K562 (cell line): Measurements from ENCODE around the gene UPK2. TPM values are rescaled to one million over a fixed set of nuclear protein-coding genes. Genes with fewer than 3 reads are reported as not detected.

Source experiments
- ATAC-seq: fragments of 200-7000 bp; cut with Tn5 transposase; 3 replicates; pipeline ENCODE4 v1.9.1; 2020; ENCODE audit warnings: moderate library complexity
- BruUV-seq: library from RNA; stranded (reverse); fragments of 400-500 nt; replicated peaks from 2 replicates; lab custom pipeline; 2021; lab: Mats Ljungman, UMichigan
- CTCF ChIA-PET: fragments of 300-600 bp; formaldehyde crosslinking; extraction: SDS; loops from one replicate; lab custom pipeline; 2021; ENCODE audit warnings: low intra/inter-chr PET ratio; lab: Yijun Ruan, JAX
- POLR2A ChIA-PET: fragments of 300-600, 350-650 bp; sonication (Branson Sonifier 250); formaldehyde crosslinking; extraction: SDS; loops from one replicate; lab custom pipeline; 2021; ENCODE audit warnings: antibody characterized with exemption, inconsistent platforms; lab: Yijun Ruan, JAX
- DNase-seq, 4 experiments: peaks; one replicate each; pipeline versions ENCODE4 v3.0.0 to v3.0.0-alpha.2; 2011 to 2018; ENCODE audit warnings: low spot score in 3 of 4, mixed read lengths in 3 of 4; ENCODE audit errors: extremely low read depth in 1 of 4
- FAIRE-seq: peaks from 2 replicates; lab custom pipeline; 2011; peaks lifted over from hg19 to GRCh38; lab: Jason Lieb, UNC
- H2AFZ ChIP-seq: 2 replicates; pipeline ENCODE4 v1.6.0; 2011; ENCODE audit warnings: low read depth, low read length, control low read depth, inconsistent platforms
- H3K27ac ChIP-seq: fragments of 200-600 bp; 3 replicates; pipeline ENCODE4 v1.8.0; 2011; ENCODE audit warnings: low read depth, mild to moderate bottlenecking, control low read depth, inconsistent platforms, low read length, moderate library complexity, mixed read lengths; ENCODE audit errors: extremely low read depth
- H3K27me3 ChIP-seq, 2 experiments: fragments of 300-600 bp in 1 of 2; 2 replicates in 1 of 2; 3 replicates in 1 of 2; pipeline versions ENCODE4 v1.6.0 to v1.8.0; 2011; ENCODE audit warnings: inconsistent platforms in 2 of 2, low read length in 2 of 2, mild to moderate bottlenecking in 1 of 2, mixed read lengths in 1 of 2, moderate library complexity in 1 of 2; ENCODE audit not compliant: control insufficient read depth in 2 of 2, insufficient read depth in 2 of 2
- H3K36me3 ChIP-seq: fragments of 300-600 bp; 3 replicates; pipeline ENCODE4 v1.8.0; 2011; ENCODE audit warnings: mild to moderate bottlenecking, low read length, inconsistent platforms; ENCODE audit not compliant: control insufficient read depth, insufficient read depth
- H3K4me1 ChIP-seq, 2 experiments: fragments of 200-600 bp in 1 of 2; replicated peaks in 1 of 2; 2 replicates in 1 of 2; 3 replicates in 1 of 2; pipeline versions ENCODE4 v1.5.1 to v1.8.0; 2011; ENCODE audit warnings: inconsistent platforms in 2 of 2, low read length in 2 of 2, mild to moderate bottlenecking in 1 of 2, mixed read lengths in 1 of 2, moderate library complexity in 1 of 2; ENCODE audit not compliant: control insufficient read depth in 2 of 2, insufficient read depth in 2 of 2
- H3K4me2 ChIP-seq: 2 replicates; pipeline ENCODE4 v1.6.1; 2011; ENCODE audit warnings: low read length, control low read depth, inconsistent platforms, mixed read lengths; ENCODE audit not compliant: insufficient read depth
- H3K4me3 ChIP-seq: fragments of 200-600 bp; sonication (generic), shearing (Covaris generic); 2 replicates; pipeline ENCODE4 v1.5.1; 2016; ENCODE audit warnings: control low read depth, inconsistent platforms
- H3K79me2 ChIP-seq: fragments of 200-600 bp; 3 replicates; pipeline ENCODE4 v1.8.0; 2011; ENCODE audit warnings: low read length, inconsistent platforms; ENCODE audit not compliant: control insufficient read depth, insufficient read depth
- H3K9ac ChIP-seq, 2 experiments: 2 replicates each; pipeline versions ENCODE4 v1.6.0 to v1.6.1; 2011; ENCODE audit warnings: low read depth in 2 of 2, low read length in 2 of 2, control low read depth in 1 of 2, inconsistent platforms in 1 of 2, mild to moderate bottlenecking in 1 of 2, mixed read lengths in 1 of 2; ENCODE audit not compliant: insufficient read depth in 1 of 2
- H3K9me1 ChIP-seq: one replicate; pipeline ENCODE4 v1.6.0; 2011; ENCODE audit warnings: inconsistent platforms, mild to moderate bottlenecking, low read length, moderate library complexity; ENCODE audit not compliant: control insufficient read depth, insufficient read depth
- H3K9me3 ChIP-seq: replicated peaks from 2 replicates; pipeline ENCODE4 v1.5.1; 2011; ENCODE audit warnings: low read depth, low read length, inconsistent platforms; ENCODE audit not compliant: control insufficient read depth, insufficient read depth
- H4K20me1 ChIP-seq: replicated peaks from 2 replicates; pipeline ENCODE4 v1.6.1; 2011; ENCODE audit warnings: low read length, inconsistent platforms, mixed read lengths; ENCODE audit not compliant: control insufficient read depth, insufficient read depth
- ATF7 ChIP-seq: fragments of 450-650 bp; IDR thresholded peaks from 2 replicates; pipeline ENCODE4 v1.7.1; 2014; ENCODE audit warnings: mild to moderate bottlenecking, moderate library complexity
- HNRNPLL ChIP-seq: fragments of 200-400 bp; formaldehyde crosslinking; IDR thresholded peaks from 2 replicates; pipeline ENCODE4 v1.6.1; 2017; ENCODE audit warnings: low read length, low read depth, mild to moderate bottlenecking; ENCODE audit not compliant: poor library complexity, severe bottlenecking
- NFYB ChIP-seq: IDR thresholded peaks from 2 replicates; pipeline ENCODE4 v1.6.1; 2011; ENCODE audit warnings: mild to moderate bottlenecking, moderate library complexity; ENCODE audit not compliant: insufficient read length; ENCODE audit errors: extremely low read depth
- SP1 ChIP-seq: sonication (generic); formaldehyde crosslinking; IDR thresholded peaks from 2 replicates; pipeline ENCODE4 v1.8.1; 2022; ENCODE audit warnings: mild to moderate bottlenecking, missing genetic modification reagents
- ZNF23 ChIP-seq: fragments of 250-450 bp; sonication (Bioruptor Pico); IDR thresholded peaks from 2 replicates; pipeline ENCODE4 v1.4.0; 2020; ENCODE audit warnings: mild to moderate bottlenecking
- WGBS: fragments of 100-300 bp; shearing (Covaris generic); methylation state at CpG from one replicate; pipeline ENCODE4 v1.1.6; 2016; ENCODE audit warnings: low coverage, mixed read lengths; ENCODE audit not compliant: insufficient coverage; ENCODE audit errors: missing lambda C conversion rate; 5-methylcytosine and 5-hydroxymethylcytosine counted together
- in situ Hi-C: fragments of 300-500 bp; cut with MboI; formaldehyde crosslinking; loops from 4 replicates; pipeline ENCODE4 v1.15.0; 2018; ENCODE audit warnings: inconsistent platforms, mixed read lengths
- intact Hi-C: fragments of 100-400 bp; cut with micrococcal nuclease; formaldehyde crosslinking; loops from 2 replicates; pipeline ENCODE4 v1.14.2; 2022
- polyA plus RNA-seq, 8 experiments: library from polyadenylated mRNA; depleted of rRNA in 4 of 8; stranded (reverse) in 5 of 8; unstranded in 3 of 8; fragments of >200 nt; fragmentation: Nextera tagmentation in 2 of 8; fragmentation: Illumina TruSeq in 1 of 8; extraction: Ambion mirVana in 2 of 8; extraction: Trizol in 1 of 8; gene quantifications; 2 replicates each; pipeline versions ENCODE4 v1.2.1 to v1.2.3, GENCODE V29; 2011 to 2014; ENCODE audit warnings: inconsistent platforms in 1 of 8, missing spikeins in 1 of 8
- total RNA-seq, 7 experiments: library from RNA; depleted of rRNA in 6 of 7; stranded (reverse); fragments of >200 nt in 6 of 7; fragmentation: Illumina TruSeq in 2 of 7; extraction: Trizol in 2 of 7; gene quantifications; 2 replicates each; pipeline versions ENCODE4 v1.2.1 to v1.2.3, GENCODE V29; 2011 to 2021; ENCODE audit warnings: low replicate concordance in 1 of 7
- TF ChIP-seq, protein P1 (sequence below), 2 experiments: fragments of 450-650 bp; IDR thresholded peaks; 2 replicates each; pipeline ENCODE4 v1.6.1; 2016; ENCODE audit warnings: mild to moderate bottlenecking in 2 of 2, borderline replicate concordance in 1 of 2, low read depth in 1 of 2, moderate library complexity in 1 of 2

The UPK2 gene
- total and polyA plus RNA-seq, 9 of the 15 experiments (the other 6 are each of a cell fraction or from before 2014, with no cell fraction given), result not detected

- intact Hi-C loops, result no loop called here
- no TSS peak for BruUV-seq
- POLR2A ChIA-PET, result interaction anchor here (0.7 to 1.1 kb wide), 3 partner anchors 13 to 460 kb away, joined by 3 to 6 read pairs (median 4); partner anchors contain the start of gene CENATAC
Measured at GRCh38 chr11:118984825-118985224, 28.7 kb downstream of the UPK2 start.

More at GRCh38 chr11:118984825-118985224, 28.7 kb downstream of the UPK2 start:
- ATAC-seq, result no peak
- in situ Hi-C loops, result no loop called here
- Histone ChIP-seq H3K27ac (no peak overlapping the region), H3K9me3 (no peaks in the 10 kb centered on the region), H3K79me2 (no peaks in the 10 kb centered on the region), H3K4me3 (no peak overlapping the region), H3K9ac (peak overlapping the region in 1 of 2 experiments; percentile 66; a peak in 2 of 4 replicates), H3K27me3 (no peaks in the 10 kb centered on the region), H3K9me1 (no peaks in the 10 kb centered on the region), H3K4me1 (peaks cover 10 to 12% of the 10 kb centered on the region in 2 experiments; a peak in 4 of 5 replicates), H4K20me1 (no peaks in the 10 kb centered on the region), H2AFZ (no peak overlapping the region), H3K36me3 (no peaks in the 10 kb centered on the region), H3K4me2 (no peak overlapping the region)
- FAIRE-seq, result no peak
- CTCF ChIA-PET, result no interaction called here
- DNase-seq, result no peak
- TF ChIP-seq ATF7 (no peak), ZNF23 (CRISPR knock-in tag) (no peak), SP1 (no peak), NFYB (no peak), HNRNPLL (no peak)
- TF ChIP-seq, protein P1, sequence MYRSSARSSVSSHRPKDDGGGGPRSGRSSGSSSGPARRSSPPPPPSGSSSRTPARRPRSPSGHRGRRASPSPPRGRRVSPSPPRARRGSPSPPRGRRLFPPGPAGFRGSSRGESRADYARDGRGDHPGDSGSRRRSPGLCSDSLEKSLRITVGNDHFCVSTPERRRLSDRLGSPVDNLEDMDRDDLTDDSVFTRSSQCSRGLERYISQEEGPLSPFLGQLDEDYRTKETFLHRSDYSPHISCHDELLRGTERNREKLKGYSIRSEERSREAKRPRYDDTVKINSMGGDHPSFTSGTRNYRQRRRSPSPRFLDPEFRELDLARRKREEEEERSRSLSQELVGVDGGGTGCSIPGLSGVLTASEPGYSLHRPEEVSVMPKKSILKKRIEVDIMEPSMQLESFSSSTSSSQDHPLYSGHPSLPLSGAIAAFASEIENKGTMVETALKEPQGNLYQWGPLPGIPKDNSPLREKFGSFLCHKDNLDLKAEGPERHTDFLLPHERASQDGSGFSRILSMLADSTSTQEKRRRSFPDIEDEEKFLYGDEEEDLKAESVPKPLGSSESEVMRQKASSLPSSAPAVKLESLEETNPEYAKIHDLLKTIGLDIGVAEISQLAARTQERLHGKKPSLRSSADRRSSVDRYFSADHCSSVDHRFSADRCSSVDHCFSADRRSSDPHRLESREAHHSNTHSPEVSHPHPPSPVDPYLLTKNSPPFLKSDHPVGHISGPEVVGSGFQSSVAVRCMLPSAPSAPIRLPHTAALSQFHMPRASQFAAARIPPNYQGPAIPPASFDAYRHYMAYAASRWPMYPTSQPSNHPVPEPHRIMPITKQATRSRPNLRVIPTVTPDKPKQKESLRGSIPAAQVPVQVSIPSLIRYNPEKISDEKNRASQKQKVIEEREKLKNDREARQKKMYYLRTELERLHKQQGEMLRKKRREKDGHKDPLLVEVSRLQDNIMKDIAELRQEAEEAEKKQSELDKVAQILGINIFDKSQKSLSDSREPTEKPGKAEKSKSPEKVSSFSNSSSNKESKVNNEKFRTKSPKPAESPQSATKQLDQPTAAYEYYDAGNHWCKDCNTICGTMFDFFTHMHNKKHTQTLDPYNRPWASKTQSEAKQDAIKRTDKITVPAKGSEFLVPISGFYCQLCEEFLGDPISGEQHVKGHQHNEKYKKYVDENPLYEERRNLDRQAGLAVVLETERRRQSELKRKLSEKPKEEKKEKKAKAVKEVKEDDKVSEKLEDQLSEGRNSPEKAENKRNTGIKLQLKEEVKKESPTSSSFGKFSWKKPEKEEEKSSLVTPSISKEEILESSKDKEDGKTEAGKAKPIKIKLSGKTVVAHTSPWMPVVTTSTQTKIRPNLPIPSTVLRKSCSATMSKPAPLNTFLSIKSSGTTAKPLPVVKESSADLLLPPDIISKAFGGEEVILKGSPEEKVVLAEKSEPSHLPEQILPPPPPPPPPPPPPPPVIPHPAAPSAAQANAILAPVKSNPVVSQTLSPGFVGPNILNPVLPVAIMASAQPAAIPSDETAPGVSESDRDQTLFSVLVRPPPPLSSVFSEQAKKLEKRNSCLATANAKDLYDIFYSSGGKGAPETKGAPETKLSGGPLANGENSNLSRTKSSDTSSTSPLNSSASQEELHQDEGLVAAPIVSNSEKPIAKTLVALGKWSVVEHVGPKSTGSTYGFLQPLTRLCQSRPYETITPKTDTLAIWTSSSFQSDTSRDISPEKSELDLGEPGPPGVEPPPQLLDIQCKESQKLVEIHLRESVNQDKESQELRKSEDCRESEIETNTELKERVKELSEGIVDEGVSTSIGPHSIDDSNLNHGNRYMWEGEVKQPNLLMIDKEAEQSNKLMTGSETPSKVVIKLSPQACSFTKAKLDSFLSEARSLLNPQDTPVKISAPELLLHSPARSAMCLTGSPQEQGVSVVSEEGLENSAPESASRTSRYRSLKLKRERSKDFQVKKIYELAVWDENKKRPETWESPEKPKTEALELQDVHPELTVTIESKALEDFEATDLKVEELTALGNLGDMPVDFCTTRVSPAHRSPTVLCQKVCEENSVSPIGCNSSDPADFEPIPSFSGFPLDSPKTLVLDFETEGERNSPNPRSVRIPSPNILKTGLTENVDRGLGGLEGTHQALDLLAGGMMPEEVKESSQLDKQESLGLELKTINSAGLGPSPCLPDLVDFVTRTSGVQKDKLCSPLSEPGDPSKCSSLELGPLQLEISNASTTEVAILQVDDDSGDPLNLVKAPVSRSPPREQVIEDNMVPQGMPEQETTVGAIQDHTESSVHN (IDR thresholded peaks at IDR 0.05; ENCODE audit: borderline replicate concordance in 1 of 2, low read depth in 1 of 2), result no peak
- WGBS, result 68% methylated on average over 2 of the region's 2 CpGs
